HS-5 (cell line): ENCODE results near the gene RHCG.
"Not testable (repeated sequence)": the region's sequence is repeated elsewhere in the genome, so short reads cannot be mapped to it uniquely, and the experiment has no call there.

Experiments
- DNase-seq: peaks from one replicate; pipeline ENCODE4 v3.0.0-alpha.2; 2012; ENCODE audit warnings: low read depth

Gene RHCG

GRCh38 chr15:89477411-89478242 lies 18.8 kb downstream of the RHCG start:
- no peak for DNase-seq

- no peak for DNase-seq
These were observed 20.7 kb downstream of the RHCG start for GRCh38 chr15:89475661-89476060.

GRCh38 chr15:89472785-89473256 lies 23.6 kb downstream of the RHCG start:
- DNase-seq, result no peak

- DNase-seq, result no peak
These were observed 26.8 kb downstream of the RHCG start for GRCh38 chr15:89469426-89470096.

- not testable (repeated sequence) for DNase-seq
These were observed 27.6 kb downstream of the RHCG start for GRCh38 chr15:89468813-89469212.

GRCh38 chr15:89463113-89463512 lies 33.3 kb downstream of the RHCG start:
- no peak for DNase-seq

- DNase-seq, result no peak
These were observed 34.0 kb downstream of the RHCG start for GRCh38 chr15:89462198-89462912.

- DNase-seq, result no peak
These were observed 35.0 kb downstream of the RHCG start for GRCh38 chr15:89461386-89461785.

GRCh38 chr15:89460048-89460447 lies 36.3 kb downstream of the RHCG start:
- DNase-seq, result no peak

- DNase-seq, result no peak
These were observed 36.9 kb downstream of the RHCG start for GRCh38 chr15:89459271-89460038.

- DNase-seq, result no peak
These were observed 37.9 kb downstream of the RHCG start for GRCh38 chr15:89458440-89458839.

- DNase-seq, result no peak
These were observed 39.3 kb downstream of the RHCG start for GRCh38 chr15:89457086-89457485.

- DNase-seq, result no peak
These were observed 40.8 kb downstream of the RHCG start for GRCh38 chr15:89455535-89455934.

GRCh38 chr15:89452330-89452836 lies 44.0 kb downstream of the RHCG start:
- DNase-seq, result no peak

- DNase-seq, result no peak
These were observed 44.5 kb downstream of the RHCG start for GRCh38 chr15:89451846-89452245.

- DNase-seq, result no peak
These were observed 46.0 kb downstream of the RHCG start for GRCh38 chr15:89450076-89451006.

GRCh38 chr15:89448825-89449224 lies 47.6 kb downstream of the RHCG start:
- no peak for DNase-seq

- DNase-seq, result no peak
These were observed 48.7 kb downstream of the RHCG start for GRCh38 chr15:89447676-89448075.

- no peak for DNase-seq
These were observed 50.0 kb downstream of the RHCG start for GRCh38 chr15:89446255-89446891.

GRCh38 chr15:89445518-89445917 lies 50.9 kb downstream of the RHCG start:
- DNase-seq, result no peak
